Omental fat pad (tissue), 4 donors: ENCODE data around the gene NKAIN2. TPM values are rescaled to one million over a fixed set of nuclear protein-coding genes. Genes with fewer than 3 reads are reported as not detected.

Experiments
- ATAC-seq: fragments of 150-250 bp; one replicate; pipeline ENCODE4 v1.9.1; 2016; ENCODE audit warnings: mild to moderate bottlenecking, moderate library complexity; ENCODE audit not compliant: low FRiP score
- DNase-seq: peaks from one replicate; pipeline ENCODE4 v3.0.0-alpha.2; 2019; ENCODE audit warnings: low spot score
- total RNA-seq, 4 donors: library from RNA; depleted of rRNA; stranded (reverse); fragments of >200 nt; gene quantifications; one replicate each; pipeline ENCODE4 v1.1.0, GENCODE V29; 2016
- TF ChIP-seq, protein P1 (sequence below), 3 donors: fragments of 450-650 bp; IDR thresholded peaks; one replicate each; pipeline ENCODE4 v1.5.1; 2016 to 2017; ENCODE audit warnings: antibody characterized with exemption in 3 of 3, mild to moderate bottlenecking in 3 of 3, moderate library complexity in 2 of 3

NKAIN2 gene
- total RNA-seq, 4 donors from 2014 or later = not detected

DNA sequence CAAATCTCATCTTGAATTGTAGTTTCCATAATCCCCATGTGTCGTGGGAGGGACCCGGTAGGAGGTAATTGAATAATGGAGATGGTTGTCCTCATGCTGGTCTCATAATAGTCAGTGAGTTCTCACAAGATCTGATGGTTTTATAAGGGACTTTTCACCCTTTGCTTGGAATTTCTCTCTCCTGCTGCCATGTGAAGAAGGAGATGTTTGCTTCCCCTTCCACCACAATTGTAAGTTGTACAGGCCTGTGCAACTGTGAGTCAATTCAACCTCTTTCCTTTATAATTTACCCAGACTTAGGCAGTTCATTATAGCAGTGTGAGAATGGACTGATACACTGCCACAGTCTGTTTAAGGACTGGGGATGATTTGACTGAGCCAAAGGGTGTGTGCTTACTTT, 44.7 kb downstream of the NKAIN2 start:
- ATAC-seq = no peak
- TF ChIP-seq, protein P1, sequence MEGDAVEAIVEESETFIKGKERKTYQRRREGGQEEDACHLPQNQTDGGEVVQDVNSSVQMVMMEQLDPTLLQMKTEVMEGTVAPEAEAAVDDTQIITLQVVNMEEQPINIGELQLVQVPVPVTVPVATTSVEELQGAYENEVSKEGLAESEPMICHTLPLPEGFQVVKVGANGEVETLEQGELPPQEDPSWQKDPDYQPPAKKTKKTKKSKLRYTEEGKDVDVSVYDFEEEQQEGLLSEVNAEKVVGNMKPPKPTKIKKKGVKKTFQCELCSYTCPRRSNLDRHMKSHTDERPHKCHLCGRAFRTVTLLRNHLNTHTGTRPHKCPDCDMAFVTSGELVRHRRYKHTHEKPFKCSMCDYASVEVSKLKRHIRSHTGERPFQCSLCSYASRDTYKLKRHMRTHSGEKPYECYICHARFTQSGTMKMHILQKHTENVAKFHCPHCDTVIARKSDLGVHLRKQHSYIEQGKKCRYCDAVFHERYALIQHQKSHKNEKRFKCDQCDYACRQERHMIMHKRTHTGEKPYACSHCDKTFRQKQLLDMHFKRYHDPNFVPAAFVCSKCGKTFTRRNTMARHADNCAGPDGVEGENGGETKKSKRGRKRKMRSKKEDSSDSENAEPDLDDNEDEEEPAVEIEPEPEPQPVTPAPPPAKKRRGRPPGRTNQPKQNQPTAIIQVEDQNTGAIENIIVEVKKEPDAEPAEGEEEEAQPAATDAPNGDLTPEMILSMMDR (IDR thresholded peaks at IDR 0.05) = no peak
- no peak for DNase-seq

DNA sequence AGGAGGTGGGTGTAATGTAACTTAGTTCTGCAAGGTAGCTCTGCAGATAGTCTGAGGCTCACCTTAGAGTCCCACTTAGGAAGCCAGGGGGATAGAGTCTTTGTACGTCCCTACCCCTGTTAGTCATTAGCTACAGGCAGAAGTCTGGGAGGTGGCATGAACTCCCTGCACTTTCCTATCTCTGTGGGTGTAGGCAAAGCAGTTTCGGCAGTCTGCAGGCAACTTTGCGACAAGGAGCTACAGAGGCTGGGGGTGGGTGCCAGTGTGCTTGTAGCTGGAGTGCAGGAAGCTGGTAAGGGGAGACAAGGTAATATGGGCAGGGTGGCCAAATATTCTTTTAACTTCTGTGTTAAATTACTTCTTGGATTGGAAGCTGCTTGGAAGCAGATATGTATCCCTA, 45.7 kb downstream of the NKAIN2 start:
- DNase-seq (no peak), ATAC-seq (no peak)
- TF ChIP-seq, protein P1 (IDR thresholded peaks at IDR 0.05) = no peak

DNA sequence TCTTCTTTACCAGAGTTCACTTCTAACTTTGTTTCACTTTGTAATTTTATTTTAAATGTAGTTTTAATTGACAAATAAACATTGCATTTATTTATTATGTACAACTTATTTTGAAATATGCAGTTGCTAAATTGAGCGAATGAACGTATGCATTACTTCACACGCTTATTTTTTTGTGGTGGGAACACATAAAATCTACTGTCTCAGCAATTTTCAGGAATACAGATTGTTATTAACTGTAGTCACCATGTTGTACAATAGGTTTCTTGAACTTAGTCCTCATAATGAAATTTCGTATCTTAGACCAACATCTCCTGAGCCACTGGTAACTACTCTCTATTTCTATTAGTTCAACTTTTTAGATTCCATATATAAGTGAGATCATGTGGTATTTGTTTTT, 46.9 kb downstream of the NKAIN2 start:
- no peak for DNase-seq
- TF ChIP-seq, protein P1 (IDR thresholded peaks at IDR 0.05) = no peak
- ATAC-seq = no peak

DNA sequence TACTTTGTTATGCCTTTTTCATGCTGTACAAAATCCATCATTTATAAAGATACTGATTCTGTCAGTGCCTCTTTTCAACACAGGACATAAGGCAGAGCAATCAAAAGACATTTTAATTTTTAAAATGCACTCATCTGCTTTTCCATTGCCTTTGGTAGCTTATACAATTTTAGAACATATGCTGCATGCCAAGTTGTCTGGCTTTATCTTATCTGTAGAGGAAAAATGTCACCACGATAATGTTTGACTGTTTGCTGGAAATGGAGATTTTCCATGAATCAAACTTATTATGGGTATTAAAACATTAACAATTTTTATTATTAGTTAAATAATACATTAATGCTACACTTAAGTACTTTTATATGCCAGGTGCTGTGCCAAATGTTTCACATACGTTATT, 50.5 kb downstream of the NKAIN2 start:
- TF ChIP-seq, protein P1 (IDR thresholded peaks at IDR 0.05) = no peak
- DNase-seq (no peak), ATAC-seq (no peak)

DNA sequence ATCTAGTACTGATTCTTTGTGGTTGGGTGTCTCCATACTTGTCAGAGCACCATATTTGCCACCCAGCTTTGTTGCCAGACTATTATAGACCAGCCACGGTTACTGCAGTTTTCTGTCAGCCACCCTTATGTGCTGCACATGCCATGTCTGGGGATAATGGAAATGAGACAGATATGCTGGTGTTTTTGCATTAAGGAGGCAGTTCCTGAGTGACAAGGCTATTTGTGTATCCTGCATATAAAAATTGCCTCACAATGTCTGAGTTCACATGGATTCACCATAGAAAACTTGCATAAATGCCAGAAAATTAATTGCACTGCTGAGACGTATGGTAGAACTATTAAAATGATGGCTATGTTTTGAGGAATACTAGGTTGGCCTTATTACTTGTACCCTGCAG, 51.8 kb downstream of the NKAIN2 start:
- ATAC-seq = no peak
- DNase-seq = no peak
- TF ChIP-seq, protein P1 (IDR thresholded peaks at IDR 0.05) = no peak

DNA sequence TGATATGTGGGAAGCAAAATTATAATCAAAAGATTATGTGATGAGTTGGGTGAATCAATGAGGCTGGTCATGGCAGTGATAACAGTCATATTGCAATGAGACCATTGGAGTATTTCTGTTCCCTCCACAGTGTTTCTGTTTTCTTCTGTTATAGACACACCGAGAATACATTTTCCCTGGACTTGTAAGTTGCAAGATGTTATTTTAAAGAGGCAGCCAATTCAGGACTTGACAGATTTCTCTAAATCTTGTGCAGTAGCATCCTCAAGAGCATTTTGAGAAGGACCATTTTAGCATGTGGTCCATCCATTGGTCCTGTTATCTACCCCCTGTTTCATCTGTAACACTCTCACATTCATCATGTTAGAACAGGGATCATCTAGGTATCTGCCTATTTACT, 55.6 kb downstream of the NKAIN2 start:
- DNase-seq (no peak), ATAC-seq (no peak)
- TF ChIP-seq, protein P1 (IDR thresholded peaks at IDR 0.05) = no peak

DNA sequence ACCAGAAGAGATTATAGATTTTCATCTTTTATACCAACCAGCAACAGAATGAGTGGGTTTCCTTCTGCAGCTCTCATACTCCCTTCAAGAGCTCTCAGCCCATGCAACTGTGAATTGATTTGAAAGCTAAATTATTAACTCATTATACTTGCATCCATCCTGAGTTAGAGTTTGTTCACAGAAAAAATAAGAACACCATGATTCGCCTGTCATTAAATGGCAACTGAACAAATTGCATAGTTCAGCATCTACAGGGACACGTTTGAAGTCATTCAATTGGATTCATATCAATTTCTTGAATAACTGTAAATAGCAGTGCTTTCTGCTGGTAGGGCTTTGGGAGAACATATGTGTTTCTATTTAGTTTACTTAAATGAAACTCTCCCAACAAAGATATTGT, 65.7 kb downstream of the NKAIN2 start:
- no peak for ATAC-seq
- DNase-seq = no peak
- TF ChIP-seq, protein P1 (IDR thresholded peaks at IDR 0.05) = no peak
